Measurements from ENCODE around the gene PPIL6. TPM values are rescaled to one million over a fixed set of nuclear protein-coding genes. Genes with fewer than 3 reads are reported as not detected.

The PPIL6 gene
- polyA plus RNA-seq, 1 of the 3 experiments (the other 2 are of a cell fraction) = 1.1 TPM

DNA sequence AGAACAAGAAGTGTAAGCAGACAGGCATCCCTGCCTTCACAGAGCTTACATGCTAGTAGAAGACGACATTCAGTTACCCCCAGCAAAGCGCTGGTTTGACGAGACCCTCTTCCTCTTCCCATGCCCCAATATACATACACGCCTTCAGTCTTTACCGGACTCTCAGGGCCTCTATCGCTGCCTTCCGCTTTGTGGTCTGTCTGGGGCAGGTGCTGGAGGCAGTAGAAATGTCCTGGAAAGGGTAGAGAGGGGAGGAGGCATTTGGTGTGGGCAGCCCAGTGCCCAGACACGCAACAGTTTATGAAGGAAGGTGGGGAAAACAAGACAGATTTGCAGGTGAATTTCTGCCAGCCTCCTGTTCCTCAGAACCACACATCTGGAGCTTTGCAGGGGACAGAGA is 6.1 kb upstream of the PPIL6 start:
- Histone ChIP-seq H3K27ac (ENCODE audit: low read depth in 2 of 2, low read length in 1 of 2) (no peak overlapping the region), H3K9ac (no peak overlapping the region), H3K4me3 (ENCODE audit: low read depth in 2 of 2, low read length in 1 of 2) (no peak overlapping the region), H3K79me2 (ENCODE audit: insufficient read depth) (no peaks in the 10 kb centered on the region), H3K4me1 (ENCODE audit: control insufficient read depth in 1 of 2, insufficient read depth in 2 of 2, low read depth in 1 of 2, low read length in 1 of 2) (peaks cover 0 to 15% of the 10 kb centered on the region in 2 experiments; a peak in 1 of 4 replicates), H2AFZ (ENCODE audit: low read depth) (no peak overlapping the region), H4K20me1 (ENCODE audit: insufficient read depth) (no peaks in the 10 kb centered on the region), H3K36me3 (replicated peaks in 1 of 2; ENCODE audit: control insufficient read depth in 1 of 2, insufficient read depth in 2 of 2, low read length in 1 of 2) (peaks cover 2 to 51% of the 10 kb centered on the region in 2 experiments), H3K9me2 (no peaks in the 10 kb centered on the region), H3K27me3 (ENCODE audit: insufficient read depth) (no peaks in the 10 kb centered on the region), H3F3A (replicated peaks; ENCODE audit: insufficient read depth) (no peaks in the 10 kb centered on the region), H3K9me3 (no peaks in the 10 kb centered on the region), H3K4me2 (no peak overlapping the region)
- DNase-seq = no peak
- POLR2A ChIA-PET = interaction anchor here (0.9 kb wide), 1 partner anchor 9 kb away, joined by 3 read pairs; the partner anchor contains the start of gene MICAL1
- CTCF ChIA-PET = no interaction called here
- 85% methylated on average over 8 of the region's 8 CpGs for WGBS (ENCODE audit: low lambda C conversion rate)
- TF ChIP-seq JUND (IDR thresholded peaks at IDR 0.05) (no peak), YY1 (IDR thresholded peaks at IDR 0.05; ENCODE audit: low read depth) (no peak)
- TF ChIP-seq, protein P1, sequence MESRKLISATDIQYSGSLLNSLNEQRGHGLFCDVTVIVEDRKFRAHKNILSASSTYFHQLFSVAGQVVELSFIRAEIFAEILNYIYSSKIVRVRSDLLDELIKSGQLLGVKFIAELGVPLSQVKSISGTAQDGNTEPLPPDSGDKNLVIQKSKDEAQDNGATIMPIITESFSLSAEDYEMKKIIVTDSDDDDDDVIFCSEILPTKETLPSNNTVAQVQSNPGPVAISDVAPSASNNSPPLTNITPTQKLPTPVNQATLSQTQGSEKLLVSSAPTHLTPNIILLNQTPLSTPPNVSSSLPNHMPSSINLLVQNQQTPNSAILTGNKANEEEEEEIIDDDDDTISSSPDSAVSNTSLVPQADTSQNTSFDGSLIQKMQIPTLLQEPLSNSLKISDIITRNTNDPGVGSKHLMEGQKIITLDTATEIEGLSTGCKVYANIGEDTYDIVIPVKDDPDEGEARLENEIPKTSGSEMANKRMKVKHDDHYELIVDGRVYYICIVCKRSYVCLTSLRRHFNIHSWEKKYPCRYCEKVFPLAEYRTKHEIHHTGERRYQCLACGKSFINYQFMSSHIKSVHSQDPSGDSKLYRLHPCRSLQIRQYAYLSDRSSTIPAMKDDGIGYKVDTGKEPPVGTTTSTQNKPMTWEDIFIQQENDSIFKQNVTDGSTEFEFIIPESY (IDR thresholded peaks at IDR 0.05; ENCODE audit: borderline replicate concordance, low read depth) = no peak
- TF ChIP-seq, protein P2, sequence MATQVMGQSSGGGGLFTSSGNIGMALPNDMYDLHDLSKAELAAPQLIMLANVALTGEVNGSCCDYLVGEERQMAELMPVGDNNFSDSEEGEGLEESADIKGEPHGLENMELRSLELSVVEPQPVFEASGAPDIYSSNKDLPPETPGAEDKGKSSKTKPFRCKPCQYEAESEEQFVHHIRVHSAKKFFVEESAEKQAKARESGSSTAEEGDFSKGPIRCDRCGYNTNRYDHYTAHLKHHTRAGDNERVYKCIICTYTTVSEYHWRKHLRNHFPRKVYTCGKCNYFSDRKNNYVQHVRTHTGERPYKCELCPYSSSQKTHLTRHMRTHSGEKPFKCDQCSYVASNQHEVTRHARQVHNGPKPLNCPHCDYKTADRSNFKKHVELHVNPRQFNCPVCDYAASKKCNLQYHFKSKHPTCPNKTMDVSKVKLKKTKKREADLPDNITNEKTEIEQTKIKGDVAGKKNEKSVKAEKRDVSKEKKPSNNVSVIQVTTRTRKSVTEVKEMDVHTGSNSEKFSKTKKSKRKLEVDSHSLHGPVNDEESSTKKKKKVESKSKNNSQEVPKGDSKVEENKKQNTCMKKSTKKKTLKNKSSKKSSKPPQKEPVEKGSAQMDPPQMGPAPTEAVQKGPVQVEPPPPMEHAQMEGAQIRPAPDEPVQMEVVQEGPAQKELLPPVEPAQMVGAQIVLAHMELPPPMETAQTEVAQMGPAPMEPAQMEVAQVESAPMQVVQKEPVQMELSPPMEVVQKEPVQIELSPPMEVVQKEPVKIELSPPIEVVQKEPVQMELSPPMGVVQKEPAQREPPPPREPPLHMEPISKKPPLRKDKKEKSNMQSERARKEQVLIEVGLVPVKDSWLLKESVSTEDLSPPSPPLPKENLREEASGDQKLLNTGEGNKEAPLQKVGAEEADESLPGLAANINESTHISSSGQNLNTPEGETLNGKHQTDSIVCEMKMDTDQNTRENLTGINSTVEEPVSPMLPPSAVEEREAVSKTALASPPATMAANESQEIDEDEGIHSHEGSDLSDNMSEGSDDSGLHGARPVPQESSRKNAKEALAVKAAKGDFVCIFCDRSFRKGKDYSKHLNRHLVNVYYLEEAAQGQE (IDR thresholded peaks at IDR 0.05; ENCODE audit: low read depth, low read length) = no peak
- TF ChIP-seq, protein P3, sequence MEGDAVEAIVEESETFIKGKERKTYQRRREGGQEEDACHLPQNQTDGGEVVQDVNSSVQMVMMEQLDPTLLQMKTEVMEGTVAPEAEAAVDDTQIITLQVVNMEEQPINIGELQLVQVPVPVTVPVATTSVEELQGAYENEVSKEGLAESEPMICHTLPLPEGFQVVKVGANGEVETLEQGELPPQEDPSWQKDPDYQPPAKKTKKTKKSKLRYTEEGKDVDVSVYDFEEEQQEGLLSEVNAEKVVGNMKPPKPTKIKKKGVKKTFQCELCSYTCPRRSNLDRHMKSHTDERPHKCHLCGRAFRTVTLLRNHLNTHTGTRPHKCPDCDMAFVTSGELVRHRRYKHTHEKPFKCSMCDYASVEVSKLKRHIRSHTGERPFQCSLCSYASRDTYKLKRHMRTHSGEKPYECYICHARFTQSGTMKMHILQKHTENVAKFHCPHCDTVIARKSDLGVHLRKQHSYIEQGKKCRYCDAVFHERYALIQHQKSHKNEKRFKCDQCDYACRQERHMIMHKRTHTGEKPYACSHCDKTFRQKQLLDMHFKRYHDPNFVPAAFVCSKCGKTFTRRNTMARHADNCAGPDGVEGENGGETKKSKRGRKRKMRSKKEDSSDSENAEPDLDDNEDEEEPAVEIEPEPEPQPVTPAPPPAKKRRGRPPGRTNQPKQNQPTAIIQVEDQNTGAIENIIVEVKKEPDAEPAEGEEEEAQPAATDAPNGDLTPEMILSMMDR (IDR thresholded peaks at IDR 0.05) = no peak

DNA sequence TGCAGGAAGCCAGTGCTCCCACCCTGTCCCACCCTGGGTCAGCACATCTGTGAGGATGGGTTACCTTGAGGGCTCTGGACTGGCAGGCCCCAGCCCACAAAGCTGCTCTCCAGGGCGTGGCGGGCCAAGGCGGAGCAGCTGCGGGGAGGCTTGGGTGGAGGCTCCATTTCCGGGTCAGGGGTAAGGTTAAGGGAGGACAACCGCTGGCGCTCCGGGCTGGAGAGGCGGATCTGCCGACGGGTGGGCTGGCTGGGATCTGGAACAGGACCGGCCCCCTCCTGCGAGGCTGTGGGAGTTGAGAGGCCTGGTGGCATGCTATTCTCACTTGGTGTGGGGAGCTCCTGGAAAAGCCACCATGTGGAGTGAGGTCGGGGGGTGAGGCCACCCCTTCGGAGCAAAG is 5.6 kb upstream of the PPIL6 start:
- Histone ChIP-seq H3K9me3 (no peaks in the 10 kb centered on the region), H3F3A (replicated peaks; ENCODE audit: insufficient read depth) (no peaks in the 10 kb centered on the region), H4K20me1 (ENCODE audit: insufficient read depth) (no peaks in the 10 kb centered on the region), H3K4me2 (no peak overlapping the region), H3K4me3 (ENCODE audit: low read depth in 2 of 2, low read length in 1 of 2) (no peak overlapping the region), H3K79me2 (ENCODE audit: insufficient read depth) (no peaks in the 10 kb centered on the region), H3K36me3 (replicated peaks in 1 of 2; ENCODE audit: control insufficient read depth in 1 of 2, insufficient read depth in 2 of 2, low read length in 1 of 2) (peaks cover 0 to 49% of the 10 kb centered on the region in 2 experiments), H3K27me3 (ENCODE audit: insufficient read depth) (no peaks in the 10 kb centered on the region), H3K4me1 (ENCODE audit: control insufficient read depth in 1 of 2, insufficient read depth in 2 of 2, low read depth in 1 of 2, low read length in 1 of 2) (peaks cover 0 to 19% of the 10 kb centered on the region in 2 experiments; a peak in 1 of 4 replicates), H3K9ac (no peak overlapping the region), H3K27ac (ENCODE audit: low read depth in 2 of 2, low read length in 1 of 2) (no peak overlapping the region), H3K9me2 (no peaks in the 10 kb centered on the region), H2AFZ (ENCODE audit: low read depth) (no peak overlapping the region)
- TF ChIP-seq RCOR1 (IDR thresholded peaks at IDR 0.05; ENCODE audit: low read length) (no peak), JUND (IDR thresholded peaks at IDR 0.05) (no peak), SIN3A (IDR thresholded peaks at IDR 0.05; ENCODE audit: borderline replicate concordance, low read depth, low read length) (no peak), EP300 (IDR thresholded peaks at IDR 0.05; ENCODE audit: borderline replicate concordance in 1 of 2, low read depth in 1 of 2, low read length in 1 of 2) (no peak), YY1 (IDR thresholded peaks at IDR 0.05; ENCODE audit: low read depth) (no peak)
- WGBS (ENCODE audit: low lambda C conversion rate) = 89% methylated on average over 13 of the region's 15 CpGs
- ChIA-PET CTCF (no interaction called here), POLR2A (no interaction called here)
- no peak for DNase-seq
